H1 (cell line): ENCODE measurements around the gene ACAP3. TPM values are rescaled to one million over a fixed set of nuclear protein-coding genes. Genes with fewer than 3 reads are reported as not detected.

Experiments
- microRNA-seq, 2 experiments: library from miRNA; unstranded; fragments of <30 nt; microRNA quantifications; one replicate each; pipeline versions ENCODE4 to v1.2.0, GENCODE V29; 2016 to 2020; ENCODE audit warnings: borderline microRNAs expressed in 2 of 2, borderline number of aligned reads in 2 of 2, borderline replicate concordance in 1 of 2
- polyA plus RNA-seq, 7 experiments: library from polyadenylated mRNA; depleted of rRNA in 3 of 7; stranded (reverse) in 5 of 7; unstranded in 2 of 7; fragments of >200 nt in 5 of 7; fragments of 200-250 nt in 2 of 7; gene quantifications; 1 replicate in 5 of 7; 2 replicates in 1 of 7; 4 replicates in 1 of 7; pipeline versions ENCODE4 v1.2.1 to v1.2.3, GENCODE V29; 2011 to 2013; ENCODE audit warnings: missing spikeins in 2 of 7, mixed read lengths in 2 of 7
- small RNA-seq: library from polyadenylated mRNA; stranded (forward); fragments of <200 nt; extraction: miRNeasy Mini kit (QIAGEN cat#:217004); gene quantifications from one replicate; pipeline ENCODE3, GENCODE V24; 2013; ENCODE audit not compliant: insufficient read depth
- total RNA-seq: library from RNA; stranded (reverse); fragmentation: NEBNext Ultra II Directional; extraction: Animal tissue kit (Norgen Biotek cat#: 25700); gene quantifications from 2 replicates; pipeline ENCODE4 v1.2.1, GENCODE V29; 2021

Gene ACAP3
- total and polyA plus RNA-seq, 2 of the 8 experiments (the other 6 are each of a cell fraction or from before 2014, with no cell fraction given): 14.8 to 28.3 TPM

Small RNAs within 50 kb of the gene (microRNA-seq; reads per million reads assigned to microRNA genes)
- gene MIR6726 (0.23 to 0.61 reads per million in 2 experiments), gene MIR6727 (0 reads per million in 2 experiments), gene MIR6808 (0 reads per million in 2 experiments)

Small RNAs within 50 kb of the gene (small RNA-seq; reads per million reads assigned to genes)
- 0.51 reads per million for gene MIR6726

Other genes starting within 250 kb of the ACAP3 start
- gene RNF223, start 233.6 kb downstream of the ACAP3 start, total RNA-seq: not detected in 2 replicates
- gene RNF223, start 233.6 kb downstream of the ACAP3 start, polyA plus RNA-seq (2011; rRNA removed): not detected in 2 replicates
- gene C1orf159, start 191.8 kb downstream of the ACAP3 start, total RNA-seq: 10.9 and 12.4 TPM in 2 replicates
- gene C1orf159, start 191.8 kb downstream of the ACAP3 start, polyA plus RNA-seq (2011; rRNA removed): 10.0 and 15.7 TPM in 2 replicates
- gene TTLL10, start 134.1 kb downstream of the ACAP3 start, total RNA-seq: 1.6 and 1.7 TPM in 2 replicates
- gene TTLL10, start 134.1 kb downstream of the ACAP3 start, polyA plus RNA-seq (2011; rRNA removed): 1.1 and 2.0 TPM in 2 replicates
- 0.92 and 1.5 TPM in 2 replicates for gene TNFRSF18, start 101.3 kb downstream of the ACAP3 start, total RNA-seq
- 2.5 and 2.7 TPM in 2 replicates for gene TNFRSF18, start 101.3 kb downstream of the ACAP3 start, polyA plus RNA-seq (2011; rRNA removed)
- gene TNFRSF4, start 93.8 kb downstream of the ACAP3 start, total RNA-seq: not detected in 2 replicates
- 0.06 TPM in 1 of 2 replicates, not detected in the other for gene TNFRSF4, start 93.8 kb downstream of the ACAP3 start, polyA plus RNA-seq (2011; rRNA removed)
- 72.2 and 75.6 TPM in 2 replicates for gene SDF4, start 75.9 kb downstream of the ACAP3 start, total RNA-seq
- gene SDF4, start 75.9 kb downstream of the ACAP3 start, polyA plus RNA-seq (2011; rRNA removed): 45.5 and 69.8 TPM in 2 replicates
- 18.2 and 18.4 TPM in 2 replicates for gene B3GALT6, start 75.7 kb downstream of the ACAP3 start, total RNA-seq
- gene B3GALT6, start 75.7 kb downstream of the ACAP3 start, polyA plus RNA-seq (2011; rRNA removed): 20.4 and 23.1 TPM in 2 replicates
- gene C1QTNF12, start 61.2 kb downstream of the ACAP3 start, total RNA-seq: 3.7 and 4.9 TPM in 2 replicates
- gene C1QTNF12, start 61.2 kb downstream of the ACAP3 start, polyA plus RNA-seq (2011; rRNA removed): 2.1 and 4.8 TPM in 2 replicates
- gene UBE2J2, start 34.1 kb downstream of the ACAP3 start, total RNA-seq: 67.2 and 67.9 TPM in 2 replicates
- gene UBE2J2, start 34.1 kb downstream of the ACAP3 start, polyA plus RNA-seq (2011; rRNA removed): 33.6 and 47.3 TPM in 2 replicates
- 0.90 and 1.2 TPM in 2 replicates for gene SCNN1D, start 27.5 kb downstream of the ACAP3 start, total RNA-seq
- gene SCNN1D, start 27.5 kb downstream of the ACAP3 start, polyA plus RNA-seq (2011; rRNA removed): 2.5 and 4.1 TPM in 2 replicates
- 38.8 and 40.1 TPM in 2 replicates for gene PUSL1, start 667 bp upstream of the ACAP3 start, total RNA-seq
- 87.4 and 108 TPM in 2 replicates for gene PUSL1, start 667 bp upstream of the ACAP3 start, polyA plus RNA-seq (2011; rRNA removed)
- gene INTS11, start 16.7 kb upstream of the ACAP3 start, total RNA-seq: 113 and 116 TPM in 2 replicates
- gene INTS11, start 16.7 kb upstream of the ACAP3 start, polyA plus RNA-seq (2011; rRNA removed): 243 and 324 TPM in 2 replicates
- gene CPTP, start 16.9 kb upstream of the ACAP3 start, total RNA-seq: 10.6 and 13.3 TPM in 2 replicates
- gene CPTP, start 16.9 kb upstream of the ACAP3 start, polyA plus RNA-seq (2011; rRNA removed): 8.1 and 13.4 TPM in 2 replicates
- gene TAS1R3, start 23.4 kb upstream of the ACAP3 start, total RNA-seq: 0.11 and 0.19 TPM in 2 replicates
- gene TAS1R3, start 23.4 kb upstream of the ACAP3 start, polyA plus RNA-seq (2011; rRNA removed): 0.03 and 0.16 TPM in 2 replicates
- gene DVL1, start 41.5 kb upstream of the ACAP3 start, total RNA-seq: 56.0 and 58.9 TPM in 2 replicates
- 39.4 and 59.8 TPM in 2 replicates for gene DVL1, start 41.5 kb upstream of the ACAP3 start, polyA plus RNA-seq (2011; rRNA removed)
- 10.0 and 10.5 TPM in 2 replicates for gene MXRA8, start 50.6 kb upstream of the ACAP3 start, total RNA-seq
- 17.2 and 35.4 TPM in 2 replicates for gene MXRA8, start 50.6 kb upstream of the ACAP3 start, polyA plus RNA-seq (2011; rRNA removed)
- 194 TPM in 2 replicates for gene AURKAIP1, start 67.3 kb upstream of the ACAP3 start, total RNA-seq
- gene AURKAIP1, start 67.3 kb upstream of the ACAP3 start, polyA plus RNA-seq (2011; rRNA removed): 87.8 and 138 TPM in 2 replicates
- gene CCNL2, start 91.4 kb upstream of the ACAP3 start, total RNA-seq: 120 TPM in 2 replicates
- gene CCNL2, start 91.4 kb upstream of the ACAP3 start, polyA plus RNA-seq (2011; rRNA removed): 79.8 and 121 TPM in 2 replicates
- 126 and 130 TPM in 2 replicates for gene MRPL20, start 99.4 kb upstream of the ACAP3 start, total RNA-seq
- 138 and 151 TPM in 2 replicates for gene MRPL20, start 99.4 kb upstream of the ACAP3 start, polyA plus RNA-seq (2011; rRNA removed)
- gene ANKRD65, start 113.3 kb upstream of the ACAP3 start, total RNA-seq: 1.8 and 2.2 TPM in 2 replicates
- 1.7 and 2.0 TPM in 2 replicates for gene ANKRD65, start 113.3 kb upstream of the ACAP3 start, polyA plus RNA-seq (2011; rRNA removed)
- 36.6 and 42.0 TPM in 2 replicates for gene VWA1, start 127.8 kb upstream of the ACAP3 start, total RNA-seq
- gene VWA1, start 127.8 kb upstream of the ACAP3 start, polyA plus RNA-seq (2011; rRNA removed): 16.0 and 19.5 TPM in 2 replicates
- gene ATAD3C, start 141.8 kb upstream of the ACAP3 start, total RNA-seq: 1.3 and 2.0 TPM in 2 replicates
- 2.7 and 2.8 TPM in 2 replicates for gene ATAD3C, start 141.8 kb upstream of the ACAP3 start, polyA plus RNA-seq (2011; rRNA removed)
- 63.0 and 64.4 TPM in 2 replicates for gene ATAD3B, start 163.8 kb upstream of the ACAP3 start, total RNA-seq
- gene ATAD3B, start 163.8 kb upstream of the ACAP3 start, polyA plus RNA-seq (2011; rRNA removed): 31.3 and 43.9 TPM in 2 replicates
- gene ATAD3A, start 204.2 kb upstream of the ACAP3 start, total RNA-seq: 63.7 and 64.7 TPM in 2 replicates
- 28.3 and 46.7 TPM in 2 replicates for gene ATAD3A, start 204.2 kb upstream of the ACAP3 start, polyA plus RNA-seq (2011; rRNA removed)
- 3.6 and 6.6 TPM in 2 replicates for gene TMEM240, start 232.7 kb upstream of the ACAP3 start, total RNA-seq
- gene TMEM240, start 232.7 kb upstream of the ACAP3 start, polyA plus RNA-seq (2011; rRNA removed): 5.7 and 7.6 TPM in 2 replicates